Pancreas (tissue), 10 donors: ENCODE data around the gene MAD2L2. TPM values are rescaled to one million over a fixed set of nuclear protein-coding genes. Genes with fewer than 3 reads are reported as not detected.

Experiments
- ATAC-seq, 4 donors: fragments of 200-7000 bp; cut with Tn5 transposase; one replicate each; pipeline versions ENCODE4 v1.8.0 to v1.9.1; 2020; ENCODE audit warnings: mild to moderate bottlenecking in 4 of 4, moderate library complexity in 4 of 4
- DNase-seq, 6 donors: peaks; one replicate each; pipeline ENCODE4 v3.0.0-alpha.2; 2020
- FAIRE-seq: peaks from 2 replicates; lab custom pipeline; 2012; peaks lifted over from hg19 to GRCh38; lab: Jason Lieb, UNC
- H3K27ac ChIP-seq, 4 donors: fragments of 200-600 bp; sonication (generic); 1 replicate in 3 of 4; 2 replicates in 1 of 4; pipeline versions ENCODE4 v1.5.0 to v1.8.0; 2020
- H3K27me3 ChIP-seq, 4 donors: fragments of 200-600 bp; one replicate each; pipeline ENCODE4 v1.8.0; 2021
- H3K36me3 ChIP-seq, 3 donors: fragments of 200-600 bp; sonication (generic) in 1 of 3; one replicate each; pipeline versions ENCODE4 v1.5.0 to v1.8.0; 2020 to 2021
- H3K4me1 ChIP-seq, 3 donors: fragments of 200-600 bp; one replicate each; pipeline ENCODE4 v1.8.0; 2021
- H3K4me3 ChIP-seq, 4 donors: fragments of 200-600 bp; sonication (generic) in 2 of 4; one replicate each; pipeline versions ENCODE4 v1.5.0 to v1.8.0; 2020 to 2021
- H3K9me3 ChIP-seq, 4 donors: fragments of 200-600 bp; one replicate each; pipeline ENCODE4 v1.8.0; 2021
- CTCF ChIP-seq, 4 donors: fragments of 200-600 bp; sonication (generic) in 3 of 4; IDR thresholded peaks; one replicate each; pipeline versions ENCODE4 v1.5.0 to v1.8.0; 2021; ENCODE audit warnings: antibody characterized with exemption in 4 of 4
- WGBS, 2 donors: extraction: QIAGEN DNeasy Blood & Tissue Kit; methylation state at CpG; one replicate each; pipeline ENCODE4 v1.1.7; 2013; 5-methylcytosine and 5-hydroxymethylcytosine counted together
- intact Hi-C, 3 donors: fragments of 100-400 bp; cut with DNase I; formaldehyde crosslinking; loops; one replicate each; pipeline versions ENCODE4 v1.11.1 to v1.14.2; 2022
- polyA plus RNA-seq, 2 donors: library from polyadenylated mRNA; stranded (reverse); fragments of 200-250 nt; gene quantifications; one replicate each; pipeline ENCODE4 v1.2.3, GENCODE V29; 2013
- total RNA-seq, 6 donors: library from RNA; stranded (reverse); fragmentation: NEBNext Ultra II Directional in 4 of 6; extraction: Animal tissue kit (Norgen Biotek cat#: 25700) in 4 of 6; gene quantifications; one replicate each; pipeline versions ENCODE4 v1.2.1 to v1.2.4, GENCODE V29; 2021 to 2023
- donor health status: healthy with polysubstance abuse.
- donor health status: DM: no; HTN: no; CAD: no; lungs with moderate emphysema.
- donor health status: DM: no; HTN: no; CAD: no.
- donor health status: control.
- donor health status: control.
- donor health status: Bipolar disorder and iron deficiency.
- donor health status: DM: yes; HTN: yes; CAD: no.
- donor health status: DM: no; HTN: no; CAD: no.
- donor health status: DM: no; HTN: no; CAD: no.
- donor health status: DM: yes; HTN: yes; CAD: no.

The MAD2L2 gene
- total and polyA plus RNA-seq, 8 donors = 15.6 to 27.0 (median 22.4) TPM

GRCh38 chr1:11670747-11671146 is 10.2 kb downstream of the MAD2L2 start:
- no peak for ATAC-seq
- intact Hi-C loops = no loop called here
- H3K27ac ChIP-seq = no peak overlapping the region
- peaks cover 0 to 7% (median 0%) of the 10 kb centered on the region in 3 donors for H3K36me3 ChIP-seq
- no peak for DNase-seq
- no peak for FAIRE-seq
- H3K9me3 ChIP-seq = no peaks in the 10 kb centered on the region
- peaks cover 0 to 5% (median 0%) of the 10 kb centered on the region in 3 donors for H3K4me1 ChIP-seq
- H3K4me3 ChIP-seq = no peak overlapping the region
- TF ChIP-seq CTCF (IDR thresholded peaks at IDR 0.05) = no peak
- H3K27me3 ChIP-seq = no peaks in the 10 kb centered on the region
- 80 to 85% methylated on average over 6 of the region's 6 CpGs for WGBS, 2 donors

- no peak for TF ChIP-seq CTCF (IDR thresholded peaks at IDR 0.05)
- Histone ChIP-seq H3K27ac (no peak overlapping the region), H3K4me3 (no peak overlapping the region), H3K4me1 (peaks cover 0 to 5% (median 0%) of the 10 kb centered on the region in 3 donors), H3K27me3 (no peaks in the 10 kb centered on the region), H3K9me3 (no peaks in the 10 kb centered on the region), H3K36me3 (no peaks in the 10 kb centered on the region)
- DNase-seq (peak in 2 of 6 donors; percentile 8 to 36), ATAC-seq (no peak), FAIRE-seq (no peak)
- WGBS, 2 donors = 89 to 94% methylated on average over 11 to 14 of the region's 14 CpGs
- intact Hi-C loops = no loop called here
Observed at GRCh38 chr1:11668516-11668915, 12.4 kb downstream of the MAD2L2 start.

- FAIRE-seq = no peak
- intact Hi-C loops = no loop called here
- H3K4me3 ChIP-seq = peak overlapping the region; percentile 40 to 66 (median 61)
- 2% methylated on average over 44 to 66 of the region's 66 CpGs for WGBS, 2 donors
- H3K4me1 ChIP-seq = peaks cover 0 to 5% (median 0%) of the 10 kb centered on the region in 3 donors
- no peaks in the 10 kb centered on the region for H3K27me3 ChIP-seq
- H3K36me3 ChIP-seq = peaks cover 0 to 6% (median 0%) of the 10 kb centered on the region in 3 donors
- H3K27ac ChIP-seq = peak overlapping the region; percentile 28 to 77 (median 54)
- DNase-seq = peak in 4 of 6 donors; percentile 44 to 76 (median 60)
- peak; percentile 46 to 56 (median 46) for ATAC-seq
- TF ChIP-seq CTCF (IDR thresholded peaks at IDR 0.05) = no peak
- no peaks in the 10 kb centered on the region for H3K9me3 ChIP-seq
Observed at GRCh38 chr1:11664336-11665065, 16.4 kb downstream of the MAD2L2 start.

GRCh38 chr1:11661103-11661502 is 19.8 kb downstream of the MAD2L2 start:
- H3K27ac ChIP-seq = no peak overlapping the region
- no peaks in the 10 kb centered on the region for H3K27me3 ChIP-seq
- DNase-seq (no peak), FAIRE-seq (no peak), ATAC-seq (no peak)
- intact Hi-C loops = no loop called here
- TF ChIP-seq CTCF (IDR thresholded peaks at IDR 0.05) = no peak
- H3K36me3 ChIP-seq = peaks cover 0 to 6% (median 0%) of the 10 kb centered on the region in 3 donors
- no peaks in the 10 kb centered on the region for H3K4me1 ChIP-seq
- H3K9me3 ChIP-seq = no peaks in the 10 kb centered on the region
- WGBS, 2 donors = 93 to 94% methylated on average over 17 of the region's 17 CpGs
- H3K4me3 ChIP-seq = no peak overlapping the region

- WGBS, 2 donors = 82 to 89% methylated on average over 4 of the region's 4 CpGs
- DNase-seq = no peak
- intact Hi-C loops = loop anchor here in 1 of 3 donors (10.0 kb wide), 1 partner anchor 65 kb away; no protein-coding TSS in a partner anchor
- no peaks in the 10 kb centered on the region for H3K9me3 ChIP-seq
- no peaks in the 10 kb centered on the region for H3K27me3 ChIP-seq
- H3K4me3 ChIP-seq = no peak overlapping the region
- no peak for ATAC-seq
- FAIRE-seq = no peak
- H3K27ac ChIP-seq = no peak overlapping the region
- peaks cover 0 to 8% (median 4%) of the 10 kb centered on the region in 3 donors for H3K4me1 ChIP-seq
- TF ChIP-seq CTCF (IDR thresholded peaks at IDR 0.05) = no peak
- H3K36me3 ChIP-seq = peaks cover 0 to 6% (median 0%) of the 10 kb centered on the region in 3 donors
Observed at GRCh38 chr1:11659748-11660147, 21.2 kb downstream of the MAD2L2 start.
